Measurements from ENCODE around the gene RAD50. TPM values are rescaled to one million over a fixed set of nuclear protein-coding genes. Genes with fewer than 3 reads are reported as not detected.

RAD50 gene
- total and polyA plus RNA-seq, 8 donors: 35.3 to 50.0 (median 42.3) TPM

- Histone ChIP-seq H3K27ac (no peak overlapping the region), H3K4me1 (peaks cover 0 to 8% of the 10 kb centered on the region in 2 donors), H3K27me3 (no peaks in the 10 kb centered on the region), H3K4me3 (no peak overlapping the region), H3K9me3 (no peaks in the 10 kb centered on the region), H3K36me3 (no peaks in the 10 kb centered on the region)
- ATAC-seq (no peak), DNase-seq (no peak)
- intact Hi-C loops (cut with DNase I): no loop called here
- TF ChIP-seq CTCF (IDR thresholded peaks at IDR 0.05): no peak
Observed at GRCh38 chr5:132671000-132671399, 114.2 kb downstream of the RAD50 start.

- TF ChIP-seq CTCF (IDR thresholded peaks at IDR 0.05): no peak
Observed at GRCh38 chr5:132673488-132673887, 116.7 kb downstream of the RAD50 start.

GRCh38 chr5:132673939-132674630, 117.3 kb downstream of the RAD50 start, which contains the start of gene IL4:
Gene IL4, plus strand, starts transcription at chr5:132673989. Its CDS starts 62 bp downstream, at chr5:132674051.
- ATAC-seq (no peak), DNase-seq (no peak)
- Histone ChIP-seq H3K4me1 (peaks cover 8 to 9% of the 10 kb centered on the region in 2 donors), H3K27me3 (no peaks in the 10 kb centered on the region), H3K27ac (peak within 1 kb of the TSS; percentile 51 to 82), H3K4me3 (no peak within 1 kb of the TSS), H3K36me3 (no peaks in the 10 kb centered on the region), H3K9me3 (no peaks in the 10 kb centered on the region)
- TF ChIP-seq CTCF (IDR thresholded peaks at IDR 0.05): no peak
- intact Hi-C loops (cut with DNase I): no loop called here

More at GRCh38 chr5:132673488-132673887, 116.7 kb downstream of the RAD50 start:
- ATAC-seq (no peak), DNase-seq (no peak)
- intact Hi-C loops (cut with DNase I): no loop called here
- H3K36me3 ChIP-seq: no peaks in the 10 kb centered on the region
- no peak overlapping the region for H3K4me3 ChIP-seq
- no peaks in the 10 kb centered on the region for H3K9me3 ChIP-seq
- H3K27ac ChIP-seq: no peak overlapping the region
- H3K27me3 ChIP-seq: no peaks in the 10 kb centered on the region
- H3K4me1 ChIP-seq: peaks cover 8 to 9% of the 10 kb centered on the region in 2 donors

- Histone ChIP-seq H3K27ac (peak overlapping the region; percentile 51 to 82), H3K4me3 (no peak overlapping the region), H3K27me3 (no peaks in the 10 kb centered on the region), H3K4me1 (peaks cover 8 to 9% of the 10 kb centered on the region in 2 donors), H3K36me3 (no peaks in the 10 kb centered on the region), H3K9me3 (no peaks in the 10 kb centered on the region)
- ATAC-seq (peak; percentile 71), DNase-seq (peak in 2 of 4 donors; percentile 32 to 65)
- no peak for TF ChIP-seq CTCF (IDR thresholded peaks at IDR 0.05)
- intact Hi-C loops (cut with DNase I): no loop called here
Observed at GRCh38 chr5:132674671-132675506, 118.1 kb downstream of the RAD50 start.

All from left lung (tissue), 10 donors.